Activated CD4-positive, alpha-beta memory T cell treated with anti-CD3 and anti-CD28 coated beads, Interleukin-2, amount 10 ng/mL, durations not matched to agents 7 days and 5 days (primary cell): ENCODE data around the gene MMEL1. TPM values are rescaled to one million over a fixed set of nuclear protein-coding genes. Genes with fewer than 3 reads are reported as not detected.

ENCODE experiments used
- CTCF ChIA-PET: fragments of 350-600 bp; sonication (Branson Sonifier 250); formaldehyde crosslinking; loops from one replicate; lab custom pipeline; 2021; ENCODE audit warnings: antibody characterized with exemption, inconsistent platforms; lab: Charles Lee
- POLR2A ChIA-PET: fragments of 350-600 bp; sonication (Branson Sonifier 250); formaldehyde crosslinking; loops from one replicate; lab custom pipeline; 2021; ENCODE audit warnings: antibody characterized with exemption; lab: Charles Lee
- DNase-seq: peaks from one replicate; pipeline ENCODE4 v3.0.0-alpha.2; 2020
- H3K27ac Mint-ChIP-seq: one replicate; pipeline ENCODE4 v1.8.0; 2021; ENCODE audit warnings: mild to moderate bottlenecking, mixed read lengths
- H3K27me3 Mint-ChIP-seq: one replicate; pipeline ENCODE4 v1.8.0; 2021; ENCODE audit warnings: mixed read lengths
- H3K36me3 Mint-ChIP-seq: one replicate; pipeline ENCODE4 v1.8.0; 2021; ENCODE audit warnings: low read depth, mixed read lengths
- H3K4me1 Mint-ChIP-seq: one replicate; pipeline ENCODE4 v1.8.0; 2021; ENCODE audit warnings: mixed read lengths
- H3K4me3 Mint-ChIP-seq: one replicate; pipeline ENCODE4 v1.8.0; 2021; ENCODE audit warnings: mild to moderate bottlenecking, mixed read lengths
- H3K9me3 Mint-ChIP-seq: one replicate; pipeline ENCODE4 v1.8.0; 2021; ENCODE audit warnings: mixed read lengths
- total RNA-seq, 2 experiments: library from RNA; stranded (reverse); gene quantifications; one replicate each; pipeline ENCODE4 v1.2.3, GENCODE V29; 2021

MMEL1 gene
- total RNA-seq, 2 experiments from 2014 or later: 1.0 to 1.5 TPM

DNA sequence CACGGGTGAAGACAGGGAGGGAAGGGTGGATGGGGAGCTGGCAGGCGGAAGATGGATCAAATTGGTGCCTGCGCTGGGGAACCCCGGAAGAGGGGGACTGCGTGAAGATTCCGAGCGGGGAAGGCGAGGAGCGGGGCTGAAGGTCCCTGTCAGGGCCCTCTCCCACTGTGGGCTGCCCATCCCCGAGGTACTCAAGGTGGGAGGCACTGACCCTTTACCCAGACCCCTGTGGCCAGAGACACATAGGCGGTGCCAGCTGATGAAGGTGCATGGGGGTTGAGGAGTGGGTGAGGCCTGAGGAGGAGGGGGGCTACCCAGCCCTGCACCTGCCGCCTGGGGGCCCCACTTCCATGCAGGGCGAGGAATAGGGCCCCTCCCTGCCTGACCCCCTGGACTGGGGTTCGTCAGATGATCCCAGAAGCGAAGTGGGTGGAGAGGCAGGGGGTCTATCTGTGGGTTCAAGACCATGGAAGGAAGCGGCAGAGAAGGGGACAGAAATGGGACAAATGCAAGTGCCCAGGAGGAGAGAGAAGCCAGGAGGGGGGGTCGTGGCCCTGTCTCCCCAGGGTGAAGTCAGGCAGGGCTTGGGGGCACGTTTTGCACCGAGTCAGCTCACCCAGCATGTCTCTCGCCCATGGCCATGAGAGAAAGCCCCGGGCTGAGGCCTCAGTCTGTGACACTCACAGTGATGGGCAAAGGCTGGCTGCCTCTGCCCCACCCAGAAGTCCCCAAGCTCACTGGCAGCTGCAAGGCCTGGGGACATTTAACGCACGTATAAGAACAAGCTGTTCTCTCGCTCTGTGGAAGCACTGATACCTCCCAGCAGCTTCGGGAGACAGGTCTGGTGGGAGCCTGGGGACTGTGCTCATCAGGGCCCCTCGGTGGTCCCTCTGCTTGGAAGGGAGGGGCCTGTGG, 7.0 kb upstream of the MMEL1 start:
- Mint-ChIP-seq H3K4me3 (no peak overlapping the region), H3K36me3 (peaks cover 2% of the 10 kb centered on the region), H3K9me3 (peaks cover 15% of the 10 kb centered on the region), H3K27me3 (peaks cover 6% of the 10 kb centered on the region), H3K4me1 (peaks cover 14% of the 10 kb centered on the region), H3K27ac (no peak overlapping the region)
- DNase-seq: no peak
- ChIA-PET CTCF (interaction anchor here (1.2 kb wide), 1 partner anchor 116 kb away, joined by 3 read pairs; no protein-coding TSS in a partner anchor), POLR2A (no interaction called here)

DNA sequence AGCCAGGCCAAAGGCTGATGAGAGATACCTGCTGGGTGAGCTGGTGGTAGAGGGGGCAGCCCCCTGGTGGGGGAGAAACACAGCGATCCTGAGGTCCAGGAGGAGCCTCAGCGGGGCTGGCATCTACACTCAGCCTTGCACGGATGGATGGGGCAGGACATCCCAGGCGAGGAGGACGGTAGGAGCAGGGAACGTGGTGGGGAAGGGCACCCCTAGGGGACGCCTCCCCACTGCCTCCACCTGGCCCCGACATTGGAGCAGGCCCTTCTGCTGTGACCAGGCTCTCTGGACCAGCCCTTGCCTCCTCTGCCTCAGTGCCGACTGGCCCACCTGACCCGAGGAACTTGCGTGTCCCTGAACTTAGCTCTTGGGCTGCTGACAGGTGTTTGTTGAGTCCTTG, 6.4 kb upstream of the MMEL1 start:
- DNase-seq: no peak
- H3K27me3 Mint-ChIP-seq: peaks cover 6% of the 10 kb centered on the region
- ChIA-PET POLR2A (no interaction called here), CTCF (no interaction called here)
- H3K36me3 Mint-ChIP-seq: peaks cover 2% of the 10 kb centered on the region
- H3K4me3 Mint-ChIP-seq: no peak overlapping the region
- H3K4me1 Mint-ChIP-seq: peaks cover 14% of the 10 kb centered on the region
- H3K9me3 Mint-ChIP-seq: peaks cover 15% of the 10 kb centered on the region
- H3K27ac Mint-ChIP-seq: no peak overlapping the region

DNA sequence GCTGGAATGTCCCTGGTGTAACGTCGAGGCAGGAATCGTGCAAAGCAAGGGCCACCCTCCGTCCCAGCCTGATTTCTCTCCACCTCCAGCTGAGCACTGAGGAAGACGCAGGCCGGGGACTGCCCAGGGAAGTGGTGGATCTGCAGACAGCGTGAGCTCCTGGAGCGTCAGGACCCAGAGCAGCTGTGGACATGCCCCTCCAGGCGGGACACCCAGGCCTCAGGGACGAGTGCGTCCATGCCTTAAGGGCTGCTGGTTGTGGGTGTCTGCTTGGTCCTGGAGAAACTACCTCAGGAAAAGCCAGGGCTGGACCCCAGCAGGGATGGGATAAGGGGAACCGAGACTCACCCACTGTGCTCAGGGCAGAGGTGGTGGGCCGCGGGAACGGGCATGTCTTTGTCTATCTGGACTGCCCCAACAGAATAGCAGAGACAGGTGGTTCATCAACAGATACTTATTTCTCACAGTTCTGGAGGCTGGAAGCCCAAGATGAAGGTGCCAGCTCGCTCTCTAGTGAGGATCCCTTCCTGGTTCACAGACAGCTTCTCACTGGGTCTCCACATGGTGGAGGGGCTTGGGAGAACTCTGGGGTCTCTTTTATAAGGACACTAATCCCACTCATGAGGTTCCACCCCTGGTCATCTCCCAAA, 5.8 kb upstream of the MMEL1 start:
- H3K27me3 Mint-ChIP-seq: peaks cover 6% of the 10 kb centered on the region
- no peak overlapping the region for H3K27ac Mint-ChIP-seq
- peaks cover 11% of the 10 kb centered on the region for H3K4me1 Mint-ChIP-seq
- ChIA-PET POLR2A (interaction anchor here (1.5 kb wide), 1 partner anchor 53 kb away, joined by 3 read pairs; no protein-coding TSS in a partner anchor), CTCF (interaction anchor here (0.6 kb wide), 1 partner anchor 1669 kb away, joined by 3 read pairs; no protein-coding TSS in a partner anchor)
- peaks cover 2% of the 10 kb centered on the region for H3K36me3 Mint-ChIP-seq
- H3K9me3 Mint-ChIP-seq: peaks cover 15% of the 10 kb centered on the region
- H3K4me3 Mint-ChIP-seq: no peak overlapping the region
- DNase-seq: no peak

DNA sequence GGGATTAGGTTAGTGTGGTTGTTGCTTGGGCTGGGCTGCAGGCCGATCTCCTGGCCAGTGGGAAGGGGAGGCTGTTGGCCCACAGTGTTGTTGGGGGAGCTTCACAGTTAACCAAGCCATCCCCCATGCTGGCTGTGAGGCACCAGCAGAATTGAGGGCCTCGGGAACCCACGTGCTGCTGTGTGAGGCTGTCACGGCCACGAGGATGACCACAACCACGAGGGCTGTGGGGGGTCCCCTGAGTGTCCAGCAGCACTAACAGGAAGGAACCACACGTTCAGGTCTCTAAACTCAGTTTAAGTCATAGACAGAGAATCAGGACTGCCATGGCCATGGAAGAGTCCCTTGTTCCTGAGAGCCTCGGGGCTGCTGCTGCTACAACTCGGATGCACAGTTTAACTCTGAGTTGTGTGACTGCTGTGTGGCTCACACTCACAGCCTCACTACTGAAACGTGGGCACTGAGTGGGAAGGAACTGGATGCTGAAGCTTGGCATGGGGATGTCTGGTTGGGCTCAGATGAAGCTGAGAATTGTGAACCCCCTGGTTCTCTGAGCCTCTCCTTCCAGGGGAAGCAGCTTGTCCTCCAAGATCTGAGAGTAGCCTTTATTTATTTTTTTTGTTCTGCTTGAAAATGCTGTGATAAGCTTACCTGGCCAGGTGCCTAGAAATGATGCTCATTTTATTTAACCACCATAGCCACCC, 4.8 kb upstream of the MMEL1 start:
- ChIA-PET POLR2A (interaction anchor here (1.5 kb wide), 1 partner anchor 52 kb away, joined by 3 read pairs; no protein-coding TSS in a partner anchor), CTCF (no interaction called here)
- DNase-seq: no peak
- Mint-ChIP-seq H3K36me3 (peaks cover 2% of the 10 kb centered on the region), H3K4me3 (no peak overlapping the region), H3K4me1 (peaks cover 6% of the 10 kb centered on the region), H3K9me3 (peaks cover 15% of the 10 kb centered on the region), H3K27ac (no peak overlapping the region), H3K27me3 (peaks cover 6% of the 10 kb centered on the region)

DNA sequence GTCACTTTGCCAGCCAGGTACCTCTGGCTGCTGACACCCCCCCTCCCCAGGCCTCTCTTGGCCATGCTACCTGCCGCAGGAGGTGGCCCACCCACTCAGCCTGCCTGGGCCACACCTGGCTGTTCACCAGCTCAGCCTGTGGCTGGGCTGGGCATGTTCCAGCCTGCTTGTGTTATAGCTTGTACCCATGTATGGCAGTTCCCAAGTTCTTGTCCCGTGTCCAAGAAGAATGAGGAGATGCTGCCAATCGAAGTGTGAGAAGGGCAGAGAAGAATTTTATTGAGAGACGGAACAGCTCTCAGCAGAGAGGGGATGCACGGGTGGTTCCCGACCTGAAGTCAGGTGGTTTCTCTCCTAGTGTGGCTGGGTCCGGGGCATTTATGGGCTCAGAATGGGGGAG, 3.9 kb upstream of the MMEL1 start:
- H3K36me3 Mint-ChIP-seq: peaks cover 2% of the 10 kb centered on the region
- no peaks in the 10 kb centered on the region for H3K4me1 Mint-ChIP-seq
- peaks cover 6% of the 10 kb centered on the region for H3K27me3 Mint-ChIP-seq
- no peak overlapping the region for H3K27ac Mint-ChIP-seq
- H3K9me3 Mint-ChIP-seq: peaks cover 15% of the 10 kb centered on the region
- CTCF ChIA-PET: no interaction called here
- POLR2A ChIA-PET: no interaction called here
- no peak overlapping the region for H3K4me3 Mint-ChIP-seq
- no peak for DNase-seq

DNA sequence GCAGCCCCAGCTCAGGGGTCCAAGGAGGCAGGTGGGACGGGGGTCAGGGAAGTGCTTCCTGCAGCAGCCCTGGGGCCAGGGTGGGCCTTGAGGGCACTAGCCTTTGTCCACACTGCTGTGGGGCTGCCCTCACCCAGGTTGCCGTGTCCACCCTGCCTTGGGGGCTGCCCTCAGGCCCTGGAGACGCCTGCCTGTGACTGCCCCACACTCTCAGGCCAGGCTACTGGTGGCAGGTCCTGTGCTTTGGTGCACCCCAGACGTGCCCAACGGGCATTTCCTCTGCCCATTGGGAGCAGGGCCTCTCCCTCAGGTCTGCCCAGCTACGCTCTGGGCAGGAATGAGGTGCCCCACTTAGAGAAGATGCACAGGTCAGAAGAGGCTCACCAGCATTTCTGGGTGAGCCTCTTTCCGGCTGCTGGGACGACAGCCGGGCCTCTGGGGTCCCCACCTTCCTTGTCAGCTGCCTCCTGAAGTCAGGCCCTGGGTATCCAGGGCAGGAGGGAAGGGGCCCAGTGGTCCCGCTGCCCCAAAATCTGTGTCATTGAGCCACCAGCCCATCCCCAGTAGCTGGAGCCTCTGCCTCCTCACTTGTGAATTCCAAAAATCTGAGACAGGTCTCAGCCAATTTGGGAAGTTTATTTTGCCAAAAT, 2.7 kb upstream of the MMEL1 start:
- peaks cover 19% of the 10 kb centered on the region for H3K9me3 Mint-ChIP-seq
- no peaks in the 10 kb centered on the region for H3K4me1 Mint-ChIP-seq
- DNase-seq: no peak
- H3K36me3 Mint-ChIP-seq: peaks cover 6% of the 10 kb centered on the region
- H3K27ac Mint-ChIP-seq: no peak overlapping the region
- CTCF ChIA-PET: no interaction called here
- POLR2A ChIA-PET: no interaction called here
- H3K27me3 Mint-ChIP-seq: peaks cover 12% of the 10 kb centered on the region
- H3K4me3 Mint-ChIP-seq: no peak overlapping the region

DNA sequence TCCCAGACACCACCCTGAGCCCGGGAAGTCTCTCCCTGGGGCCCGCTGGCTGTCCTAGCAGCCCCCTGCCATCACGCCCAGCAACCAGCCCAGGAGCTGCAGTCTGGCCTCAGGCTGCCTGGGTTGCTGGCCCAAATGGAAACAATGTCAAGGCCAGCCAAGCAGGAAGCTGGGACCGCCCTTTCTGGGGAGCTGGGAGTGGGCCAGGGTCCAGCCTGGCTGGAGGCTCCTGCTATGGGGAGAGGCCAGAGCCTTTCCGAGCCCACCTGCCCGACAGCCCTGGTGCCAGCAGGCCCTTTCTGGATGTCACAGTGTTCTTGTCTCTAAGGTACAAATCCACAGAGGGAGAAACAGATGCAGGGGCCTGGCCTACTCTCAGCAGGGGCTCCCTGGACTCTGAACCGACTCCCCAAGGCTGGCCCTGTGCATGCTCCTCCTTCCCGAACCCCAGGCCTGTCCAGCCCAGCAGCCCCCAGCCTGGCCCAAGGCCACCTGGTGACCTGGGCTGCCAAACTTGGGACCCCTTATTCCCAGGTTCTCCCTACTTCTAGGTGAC, 1.2 kb upstream of the MMEL1 start:
- H3K4me1 Mint-ChIP-seq: no peaks in the 10 kb centered on the region
- peak; percentile 14 for DNase-seq
- no peak overlapping the region for H3K27ac Mint-ChIP-seq
- peaks cover 23% of the 10 kb centered on the region for H3K9me3 Mint-ChIP-seq
- POLR2A ChIA-PET: interaction anchor here (0.7 kb wide), 1 partner anchor 110 kb away, joined by 3 read pairs; no protein-coding TSS in a partner anchor
- CTCF ChIA-PET: no interaction called here
- no peak overlapping the region for H3K4me3 Mint-ChIP-seq
- H3K36me3 Mint-ChIP-seq: peaks cover 10% of the 10 kb centered on the region
- H3K27me3 Mint-ChIP-seq: peaks cover 22% of the 10 kb centered on the region

DNA sequence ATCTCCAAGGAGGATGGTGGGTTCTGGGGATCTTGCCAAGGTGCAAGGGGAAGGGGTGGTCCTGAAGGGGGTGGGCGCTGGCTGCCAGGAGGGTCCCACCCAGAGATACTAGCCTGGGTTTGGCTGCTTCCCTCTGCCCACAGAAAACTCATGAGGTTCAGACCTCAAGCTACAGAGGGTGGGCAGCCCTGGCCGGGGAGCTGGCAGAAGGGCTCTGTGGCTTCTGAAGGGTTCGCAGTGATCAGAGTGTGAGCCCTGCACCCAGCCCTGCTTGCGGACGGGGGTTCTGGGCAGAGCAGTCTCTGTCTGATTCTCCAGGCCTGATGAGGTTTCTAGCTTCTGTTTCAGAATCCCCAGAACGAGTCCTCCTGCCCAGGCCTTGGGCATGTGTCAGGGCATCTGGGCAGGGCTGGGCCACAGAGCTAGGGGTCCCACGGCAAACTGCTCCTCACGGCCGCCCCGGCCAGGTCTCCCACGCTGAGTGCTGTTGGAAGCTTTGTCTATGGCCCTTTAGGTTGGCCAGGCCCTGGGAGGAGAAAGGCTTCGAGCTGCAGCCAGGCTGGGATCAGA, 635 bp upstream of the MMEL1 start:
- H3K9me3 Mint-ChIP-seq: peaks cover 23% of the 10 kb centered on the region
- ChIA-PET CTCF (no interaction called here), POLR2A (interaction anchor here (0.7 kb wide), 1 partner anchor 110 kb away, joined by 3 read pairs; no protein-coding TSS in a partner anchor)
- no peak overlapping the region for H3K4me3 Mint-ChIP-seq
- peaks cover 22% of the 10 kb centered on the region for H3K27me3 Mint-ChIP-seq
- H3K27ac Mint-ChIP-seq: no peak overlapping the region
- no peaks in the 10 kb centered on the region for H3K4me1 Mint-ChIP-seq
- no peak for DNase-seq
- H3K36me3 Mint-ChIP-seq: peaks cover 10% of the 10 kb centered on the region

DNA sequence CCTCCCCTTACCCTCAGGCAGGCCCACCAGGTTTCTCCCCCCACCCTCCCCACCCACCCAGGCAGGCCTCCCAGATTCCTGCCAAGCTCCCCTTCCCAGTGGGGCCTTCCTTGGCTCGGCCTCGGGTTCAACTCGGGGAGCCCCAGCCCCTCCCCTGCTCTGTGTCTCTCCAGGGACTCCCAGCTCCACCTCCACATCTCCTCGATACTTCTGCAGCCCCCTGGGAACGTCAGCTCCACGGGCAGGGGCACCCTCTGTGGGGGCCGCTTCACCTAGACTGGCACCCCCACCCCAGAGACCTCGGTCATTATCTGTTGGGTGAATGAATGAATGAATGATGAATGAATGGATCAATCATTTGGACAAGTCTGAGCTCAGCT, 775 bp downstream of the MMEL1 start:
- no peak for DNase-seq
- H3K36me3 Mint-ChIP-seq: peaks cover 10% of the 10 kb centered on the region
- no peak overlapping the region for H3K4me3 Mint-ChIP-seq
- no peak overlapping the region for H3K27ac Mint-ChIP-seq
- CTCF ChIA-PET: no interaction called here
- peaks cover 19% of the 10 kb centered on the region for H3K9me3 Mint-ChIP-seq
- H3K27me3 Mint-ChIP-seq: peaks cover 32% of the 10 kb centered on the region
- no peaks in the 10 kb centered on the region for H3K4me1 Mint-ChIP-seq
- POLR2A ChIA-PET: no interaction called here

DNA sequence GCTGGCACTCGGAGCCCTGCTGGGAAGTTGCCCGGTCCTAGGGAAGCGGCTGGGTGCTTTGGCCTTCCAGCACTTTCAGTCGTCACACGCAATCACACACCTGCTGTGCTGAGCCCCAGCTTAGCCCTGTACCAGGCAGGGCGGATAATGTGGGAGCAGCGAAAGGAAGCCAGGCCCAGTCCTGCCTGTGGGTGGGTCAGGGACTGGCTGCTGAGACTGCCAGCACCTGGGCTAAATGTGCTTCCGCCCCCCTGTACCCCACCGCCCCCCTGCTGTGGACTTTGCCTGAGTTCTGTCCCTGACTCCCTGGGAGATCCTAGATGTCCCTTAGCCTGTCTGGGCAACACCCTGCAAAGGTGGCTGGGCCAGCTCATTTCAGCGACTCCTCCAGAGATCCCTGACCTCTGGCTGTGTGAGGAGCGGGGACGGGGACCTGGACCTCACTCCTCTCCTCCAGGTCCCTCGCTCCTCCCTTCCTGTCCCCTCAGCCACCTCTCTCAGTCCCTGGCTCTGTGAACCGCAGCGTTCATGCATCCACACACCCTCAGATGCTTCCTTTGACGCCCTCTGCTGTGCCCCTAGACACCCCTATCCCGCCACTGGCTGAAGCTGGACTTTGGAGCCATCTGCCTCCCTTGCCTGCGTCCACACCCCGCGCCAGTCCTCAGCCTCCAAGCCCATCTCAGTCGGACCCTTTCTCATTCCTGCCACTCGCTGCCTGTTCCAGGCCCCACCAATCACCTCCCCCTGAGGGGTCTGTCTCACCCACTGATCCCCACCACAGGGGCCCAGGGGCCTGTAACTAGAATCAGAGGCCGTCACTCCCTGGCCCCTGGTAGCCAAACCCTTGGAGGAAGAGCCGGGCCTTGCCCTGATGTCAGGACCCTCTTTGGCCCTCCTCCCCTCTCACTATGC, 1.4 kb downstream of the MMEL1 start:
- peaks cover 8% of the 10 kb centered on the region for H3K36me3 Mint-ChIP-seq
- ChIA-PET POLR2A (no interaction called here), CTCF (no interaction called here)
- no peak overlapping the region for H3K27ac Mint-ChIP-seq
- H3K4me3 Mint-ChIP-seq: no peak overlapping the region
- no peaks in the 10 kb centered on the region for H3K4me1 Mint-ChIP-seq
- H3K27me3 Mint-ChIP-seq: peaks cover 32% of the 10 kb centered on the region
- DNase-seq: no peak
- peaks cover 13% of the 10 kb centered on the region for H3K9me3 Mint-ChIP-seq

DNA sequence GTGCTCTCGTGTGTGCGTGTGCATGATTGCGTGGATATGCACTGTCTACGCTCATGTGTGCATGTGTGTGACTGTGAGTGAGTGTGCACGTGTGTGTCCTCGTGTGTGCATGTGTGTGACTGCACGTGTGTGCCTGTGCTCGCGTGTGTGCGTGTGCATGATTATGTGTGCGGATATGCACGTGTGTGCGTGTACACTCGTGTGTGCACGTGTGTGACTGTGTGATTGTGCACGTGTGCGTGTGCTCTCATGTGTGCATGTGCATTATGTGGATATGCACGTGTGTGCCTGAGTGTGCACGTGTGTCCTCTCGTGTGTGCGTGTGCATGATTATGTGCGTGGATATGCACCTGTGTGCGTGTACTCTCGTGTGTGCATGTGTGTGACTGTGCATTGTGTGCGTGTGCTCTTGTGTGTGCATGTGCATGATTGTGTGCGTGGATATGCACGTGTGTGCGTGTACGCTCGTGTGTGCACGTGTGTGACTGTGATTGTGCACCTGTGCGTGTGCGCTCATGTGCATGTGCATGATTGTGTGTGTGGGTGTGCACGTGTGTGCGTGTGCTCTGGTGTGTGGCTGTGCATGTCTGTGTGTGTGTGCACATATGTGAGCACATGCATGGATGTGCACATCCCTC, 2.2 kb downstream of the MMEL1 start:
- peaks cover 7% of the 10 kb centered on the region for H3K9me3 Mint-ChIP-seq
- CTCF ChIA-PET: no interaction called here
- no peak for DNase-seq
- POLR2A ChIA-PET: no interaction called here
- peaks cover 38% of the 10 kb centered on the region for H3K27me3 Mint-ChIP-seq
- no peak overlapping the region for H3K27ac Mint-ChIP-seq
- H3K4me3 Mint-ChIP-seq: no peak overlapping the region
- H3K4me1 Mint-ChIP-seq: no peaks in the 10 kb centered on the region
- H3K36me3 Mint-ChIP-seq: peaks cover 8% of the 10 kb centered on the region
